WI38 (cell line): ENCODE results near the gene TLR6.

Source experiments
- H3K4me3 ChIP-seq: 2 replicates; pipeline ENCODE4 v1.5.1; 2011; ENCODE audit warnings: low read depth, mild to moderate bottlenecking, control low read depth, low read length
- CTCF ChIP-seq: IDR thresholded peaks from 2 replicates; pipeline ENCODE4 v1.5.1; 2012; ENCODE audit warnings: low read depth, mild to moderate bottlenecking, control low read depth, low read length

The TLR6 gene

GRCh38 chr4:38821739-38822138 is 34.9 kb downstream of the TLR6 start:
- TF ChIP-seq CTCF = no peak
- no peak overlapping the region for H3K4me3 ChIP-seq

GRCh38 chr4:38820329-38821061 is 36.1 kb downstream of the TLR6 start:
- H3K4me3 ChIP-seq = no peak overlapping the region
- TF ChIP-seq CTCF = no peak

- no peak overlapping the region for H3K4me3 ChIP-seq
Measured at GRCh38 chr4:38819569-38819968, 37.0 kb downstream of the TLR6 start.

GRCh38 chr4:38818441-38818976 is 38.1 kb downstream of the TLR6 start:
- TF ChIP-seq CTCF = no peak

More at GRCh38 chr4:38819569-38819968, 37.0 kb downstream of the TLR6 start:
- no peak for TF ChIP-seq CTCF

GRCh38 chr4:38815885-38816782 is 40.5 kb downstream of the TLR6 start:
- TF ChIP-seq CTCF = no peak
- H3K4me3 ChIP-seq = no peak overlapping the region

More at GRCh38 chr4:38818441-38818976, 38.1 kb downstream of the TLR6 start:
- no peak overlapping the region for H3K4me3 ChIP-seq

- H3K4me3 ChIP-seq = no peak overlapping the region
- TF ChIP-seq CTCF = no peak
Measured at GRCh38 chr4:38814386-38814785, 42.2 kb downstream of the TLR6 start.
